ENCODE measurements around the gene ADAMTSL1.

Gene ADAMTSL1

DNA sequence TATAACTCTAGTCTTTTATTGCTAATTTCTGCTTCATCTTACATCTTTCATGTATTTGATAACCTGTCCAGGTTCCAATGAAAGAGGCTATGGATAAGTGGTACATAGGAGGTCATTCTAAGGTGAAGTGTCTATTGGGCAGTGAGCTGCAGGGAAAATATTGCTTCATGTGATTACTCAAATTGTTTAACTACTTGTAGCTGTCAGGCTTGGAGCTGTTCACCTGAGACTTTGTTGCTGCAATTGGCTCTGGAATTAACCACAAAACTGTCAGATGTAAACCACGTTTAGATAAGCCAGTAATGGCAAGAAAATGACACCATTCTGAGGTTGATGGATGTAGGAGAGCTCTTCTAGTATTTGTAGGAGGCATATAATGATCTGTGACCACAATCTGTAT is 26.0 kb downstream of the ADAMTSL1 start:
- no peak for DNase-seq

DNA sequence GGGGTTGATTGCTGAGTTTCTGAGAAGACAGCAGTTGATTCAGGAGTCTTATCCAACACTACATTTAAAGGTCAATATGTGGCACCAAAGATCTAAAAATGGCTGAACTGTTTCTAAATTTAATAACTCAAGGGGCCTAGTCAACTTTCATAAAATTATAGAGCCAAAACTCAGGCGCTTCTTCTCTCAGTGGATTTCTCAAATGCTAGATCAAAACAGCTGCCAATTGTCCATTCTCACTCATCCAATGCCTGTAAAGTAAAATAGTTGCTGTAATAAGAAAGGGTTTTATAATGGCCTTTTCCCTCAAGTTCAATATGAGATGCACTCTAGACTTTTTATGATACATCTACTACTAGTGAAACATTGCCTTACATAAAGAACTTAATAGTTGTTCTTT is 26.5 kb downstream of the ADAMTSL1 start:
- DNase-seq = no peak

DNA sequence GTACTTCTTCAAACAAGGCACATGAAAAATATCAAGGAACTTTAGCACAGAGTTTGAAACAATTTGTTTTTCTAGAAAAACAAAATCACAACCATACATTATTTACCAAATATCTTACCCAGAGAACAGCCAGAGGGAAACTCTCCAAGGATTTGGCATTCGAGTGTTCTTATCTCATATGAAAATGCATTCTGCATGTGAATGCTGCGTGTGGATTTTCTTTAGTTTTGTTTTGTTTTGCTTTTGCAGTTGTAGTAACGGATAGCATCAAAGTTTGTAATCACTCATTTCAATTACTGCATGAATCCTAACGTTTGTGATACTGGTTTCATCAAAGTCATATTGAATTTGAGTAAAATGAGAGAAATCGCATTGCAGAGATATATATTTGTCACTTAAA is 28.0 kb downstream of the ADAMTSL1 start:
- no peak for DNase-seq

DNA sequence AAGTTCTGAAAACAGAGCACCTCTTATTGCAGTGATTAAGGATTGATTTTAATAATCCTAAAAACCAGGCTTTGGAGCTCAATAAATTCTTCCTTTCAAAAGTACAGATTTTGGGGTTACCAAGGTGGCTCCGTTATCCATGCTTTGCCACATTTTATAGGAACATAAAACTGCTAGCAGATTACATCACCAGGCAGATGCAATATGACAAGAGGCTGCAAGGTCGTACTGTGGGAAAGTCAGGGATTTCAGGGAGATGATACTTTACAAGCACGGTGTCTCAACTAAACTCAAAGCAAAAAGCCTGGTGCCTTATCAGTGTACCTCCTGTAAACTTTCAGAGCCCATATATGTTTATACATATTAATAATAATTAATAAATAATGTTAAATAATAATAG is 28.6 kb downstream of the ADAMTSL1 start:
- no peak for DNase-seq

DNA sequence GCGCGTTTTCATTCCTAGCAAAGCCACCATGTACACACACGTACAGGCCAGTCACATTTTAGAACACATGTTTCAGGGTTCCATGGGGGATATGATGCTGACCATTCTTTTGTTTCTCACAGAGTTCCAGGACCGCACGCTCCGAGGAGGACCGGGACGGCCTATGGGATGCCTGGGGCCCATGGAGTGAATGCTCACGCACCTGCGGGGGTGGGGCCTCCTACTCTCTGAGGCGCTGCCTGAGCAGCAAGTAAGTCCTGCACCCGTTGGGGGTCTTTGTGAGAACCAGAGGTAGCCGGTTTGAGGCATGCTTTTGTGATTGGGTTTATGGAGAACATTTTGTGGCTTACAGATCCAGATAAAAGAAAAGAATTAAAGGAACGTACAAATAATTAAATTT is 30.8 kb downstream of the ADAMTSL1 start:
- no peak for DNase-seq

DNA sequence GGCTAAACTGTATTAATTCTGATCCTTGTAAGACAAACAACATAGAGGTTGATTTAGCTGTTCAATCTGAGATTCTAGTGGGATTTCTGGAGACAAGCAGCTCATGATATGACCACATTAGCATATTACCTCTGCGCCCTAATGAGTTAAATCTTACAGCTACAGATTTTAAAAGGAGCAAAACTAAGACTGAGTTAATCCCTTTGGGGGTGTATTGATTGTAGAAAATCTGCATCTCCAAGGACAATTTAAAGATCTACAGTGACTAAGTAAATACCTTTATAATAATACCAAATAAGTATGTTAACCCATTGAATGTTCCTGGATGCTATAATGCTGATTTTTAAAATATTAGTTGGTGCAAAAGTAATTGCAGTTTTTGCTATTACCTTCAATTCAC is 33.2 kb downstream of the ADAMTSL1 start:
- DNase-seq = no peak

DNA sequence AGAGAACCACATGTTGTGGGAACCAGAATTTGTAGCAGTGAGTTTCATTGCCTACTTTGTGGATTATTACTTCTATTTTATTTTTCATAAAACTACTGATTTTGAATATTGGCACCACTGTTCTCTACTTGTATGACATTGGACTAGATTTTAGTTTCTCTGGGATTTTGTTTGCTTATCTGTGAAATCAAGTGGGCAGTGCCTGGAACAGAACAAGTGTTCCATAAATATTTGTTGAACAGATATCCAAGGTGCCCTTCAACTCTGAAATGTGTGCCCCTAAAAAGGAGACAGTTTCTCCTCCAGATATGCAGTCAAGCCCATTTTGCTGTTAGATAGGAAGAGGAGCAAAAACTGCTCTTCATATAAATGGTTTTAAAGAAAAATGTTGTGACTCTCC is 42.6 kb downstream of the ADAMTSL1 start:
- no peak for DNase-seq

DNA sequence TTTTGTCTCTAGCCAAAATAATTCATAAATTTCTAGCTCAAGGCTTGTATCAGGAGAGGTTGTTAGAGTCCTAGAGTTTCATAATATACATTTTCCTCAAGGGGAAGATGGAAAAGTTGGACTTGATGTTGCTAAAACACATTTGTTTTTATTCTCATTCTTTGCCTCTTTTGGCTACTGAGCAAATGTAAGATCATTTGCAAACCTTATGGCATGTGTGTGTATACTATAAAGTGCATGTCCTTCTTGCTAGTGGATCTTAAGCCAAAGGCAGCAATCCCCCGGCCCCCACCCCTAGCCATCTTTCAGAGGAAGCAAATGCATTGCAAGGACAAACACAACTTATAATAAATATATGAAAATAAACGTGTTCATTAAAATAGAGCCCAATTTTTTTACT is 43.0 kb downstream of the ADAMTSL1 start:
- DNase-seq = no peak

DNA sequence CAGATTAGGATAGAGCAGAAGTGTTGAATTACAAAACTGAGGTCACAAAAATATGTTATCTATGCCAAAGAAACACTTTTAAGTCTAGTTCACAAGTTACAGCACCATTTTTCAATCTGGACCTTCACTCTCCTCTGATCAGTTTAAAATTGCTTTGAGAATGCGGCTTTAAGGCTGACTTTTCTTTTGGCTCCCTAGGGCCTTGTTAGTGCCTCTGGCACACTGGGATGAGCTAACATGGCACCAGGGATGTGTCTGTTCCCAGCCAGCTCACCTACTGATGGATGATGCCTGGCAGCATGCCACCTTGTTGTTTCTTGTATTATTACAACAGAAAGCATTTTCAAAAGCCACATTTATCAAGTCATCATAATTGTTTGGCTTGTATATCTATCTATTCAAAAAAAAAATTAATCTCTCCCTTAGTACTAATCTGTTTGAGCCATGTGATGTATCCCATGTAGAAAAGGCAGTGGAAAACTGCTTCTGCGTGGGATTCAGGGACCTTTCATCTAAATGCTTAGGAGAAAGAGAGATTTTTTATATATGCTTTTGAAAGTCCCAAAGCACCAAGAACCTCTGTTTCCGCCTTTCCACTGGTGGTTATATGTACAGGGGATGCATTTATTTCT is 46.6 kb downstream of the ADAMTSL1 start:
- no peak for DNase-seq

DNA sequence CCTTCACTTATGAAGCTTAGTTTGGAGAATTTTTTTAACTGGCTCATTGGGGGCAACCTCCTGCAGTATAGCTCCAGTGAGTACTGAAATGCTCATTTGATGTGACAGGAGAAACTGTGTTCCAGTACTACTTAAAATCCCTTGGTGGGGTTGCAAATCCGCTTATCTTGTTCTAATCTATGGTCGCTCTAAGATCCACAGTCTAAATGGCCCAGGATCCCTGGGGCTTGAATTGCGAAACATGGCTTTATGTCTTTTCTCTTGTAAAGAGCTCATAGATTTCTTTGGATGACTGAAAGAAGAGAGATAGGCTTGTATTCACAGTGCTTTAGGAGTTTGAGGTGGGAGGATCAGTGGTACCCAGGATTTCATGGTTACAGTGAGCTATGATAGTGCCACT is 52.7 kb downstream of the ADAMTSL1 start:
- no peak for DNase-seq

DNA sequence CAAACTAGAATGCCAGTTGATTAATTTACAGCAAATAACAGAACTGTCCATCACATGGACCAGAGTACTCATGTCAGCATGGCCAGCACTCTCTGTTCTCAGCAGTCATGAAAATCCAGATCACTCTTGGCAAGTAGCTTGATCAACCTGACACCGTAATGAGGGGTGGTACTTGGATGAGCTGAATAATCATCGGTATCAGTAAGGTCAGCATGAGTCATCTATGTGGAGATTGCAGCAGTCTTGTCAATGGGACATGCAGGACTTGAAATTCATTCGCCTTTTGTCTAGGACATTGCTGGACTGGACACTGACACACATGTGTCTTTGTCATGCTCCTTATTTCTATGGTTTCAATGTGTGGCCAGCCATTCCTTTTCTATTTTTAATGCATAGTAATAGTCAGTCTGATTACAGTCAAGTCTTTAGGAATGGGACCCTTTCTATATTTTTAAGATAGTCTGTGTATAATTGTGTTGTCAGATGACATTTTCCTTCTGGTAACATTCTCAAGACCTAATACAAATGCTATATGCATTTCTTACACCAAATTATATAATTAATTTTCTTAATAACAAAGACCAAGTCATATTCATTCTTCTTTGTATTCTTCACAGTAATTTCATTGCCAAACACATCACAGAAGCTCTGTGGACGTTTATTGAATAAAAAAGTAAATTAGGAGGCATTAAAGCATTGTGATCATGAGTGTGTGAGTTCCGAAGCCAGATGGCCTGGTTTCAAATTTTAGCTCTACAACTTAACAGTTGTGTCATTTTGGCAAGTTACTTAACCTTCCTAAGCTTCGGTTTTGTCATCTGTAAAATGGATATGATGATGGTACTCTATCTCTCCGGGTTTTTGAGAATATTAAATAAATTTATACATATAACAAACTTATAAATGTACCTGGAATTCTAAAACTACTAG is 57.4 kb downstream of the ADAMTSL1 start:
- no peak for DNase-seq

DNA sequence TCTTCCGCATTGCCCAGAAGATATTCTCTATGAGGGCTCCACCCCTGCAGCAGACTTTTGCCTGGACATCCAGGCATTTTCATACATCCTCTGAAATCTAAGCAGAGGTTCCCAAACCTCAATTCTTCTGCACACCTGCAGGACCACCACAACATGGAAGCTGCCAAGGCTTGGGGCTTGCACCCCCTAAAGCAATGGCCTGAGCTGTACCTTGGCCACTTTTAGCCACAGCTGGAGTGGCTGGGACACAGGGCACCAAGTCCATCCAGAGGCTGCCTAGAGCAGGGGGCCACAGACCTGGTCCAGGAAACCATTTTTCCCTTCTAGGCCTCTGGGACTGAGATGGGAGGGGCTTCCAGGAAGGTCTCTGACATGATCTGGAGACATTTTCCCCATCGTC is 60.7 kb downstream of the ADAMTSL1 start:
- no peak for DNase-seq

DNA sequence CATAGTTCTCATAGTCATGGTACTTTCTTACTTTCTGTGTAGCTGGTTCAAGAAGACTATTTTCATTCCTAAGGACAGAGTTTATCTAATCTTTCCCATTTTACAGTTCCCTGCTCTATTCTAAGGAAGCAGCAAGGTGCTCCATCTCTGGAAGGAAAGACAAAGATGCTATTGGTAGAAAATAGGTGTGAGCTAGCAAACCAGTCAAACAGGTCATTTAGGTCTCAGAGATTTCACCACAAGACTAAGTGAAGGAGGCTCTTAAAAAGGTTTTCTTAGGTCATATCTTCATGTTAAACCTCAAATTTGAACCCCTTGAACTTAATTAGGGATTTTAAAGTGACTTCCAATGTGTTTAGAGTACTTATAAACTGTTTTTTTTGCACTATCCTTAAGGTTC is 62.6 kb downstream of the ADAMTSL1 start:
- DNase-seq = no peak

DNA sequence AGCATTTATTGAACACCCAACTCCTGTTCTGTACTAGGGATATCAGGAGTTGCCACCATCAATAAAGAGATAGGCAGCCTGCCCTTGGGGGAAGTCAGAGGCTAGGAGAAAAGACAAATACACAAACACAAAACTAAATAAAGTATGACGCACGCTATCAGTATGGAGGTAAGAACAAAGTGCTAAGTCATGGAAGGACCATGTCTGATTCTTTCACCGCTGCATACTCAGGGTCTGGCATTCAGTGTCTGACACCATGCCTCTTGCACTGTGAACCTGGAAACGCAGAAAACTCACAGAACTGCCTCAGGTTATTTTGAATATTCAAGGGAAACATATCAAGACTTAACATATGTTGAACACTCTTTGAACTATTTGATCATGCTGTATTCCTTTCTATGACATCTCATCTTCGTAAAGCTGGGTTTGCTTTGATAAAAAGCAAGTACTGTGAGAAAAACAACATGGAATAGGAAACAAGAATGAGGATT is 65.3 kb downstream of the ADAMTSL1 start:
- DNase-seq = no peak

DNA sequence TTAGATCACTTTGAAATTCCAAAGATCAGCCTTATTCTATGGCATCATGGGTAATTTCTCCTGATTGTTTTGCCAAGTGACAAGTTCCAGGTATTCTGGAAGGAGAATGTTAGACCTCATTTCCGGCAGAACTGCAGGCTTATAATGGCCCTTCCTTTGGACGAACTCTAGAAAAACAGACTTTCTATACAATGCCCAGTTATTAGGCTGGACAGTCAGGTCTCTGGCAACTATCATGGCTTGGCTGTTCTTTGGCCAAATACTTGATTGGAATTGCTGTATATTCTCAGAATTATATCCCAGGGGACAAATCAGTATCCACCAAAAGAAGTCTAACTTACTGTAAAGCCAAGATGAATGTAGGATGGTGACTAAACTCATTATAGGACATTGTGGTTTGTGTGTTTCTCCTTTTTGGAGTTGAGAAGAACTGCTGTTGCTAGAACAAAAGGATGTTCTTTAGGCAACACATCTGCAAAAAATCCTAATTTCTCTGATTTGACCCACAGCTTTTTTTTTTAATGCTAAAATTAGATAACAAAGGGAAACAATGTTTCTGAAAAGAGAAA is 69.0 kb downstream of the ADAMTSL1 start:
- no peak for DNase-seq

DNA sequence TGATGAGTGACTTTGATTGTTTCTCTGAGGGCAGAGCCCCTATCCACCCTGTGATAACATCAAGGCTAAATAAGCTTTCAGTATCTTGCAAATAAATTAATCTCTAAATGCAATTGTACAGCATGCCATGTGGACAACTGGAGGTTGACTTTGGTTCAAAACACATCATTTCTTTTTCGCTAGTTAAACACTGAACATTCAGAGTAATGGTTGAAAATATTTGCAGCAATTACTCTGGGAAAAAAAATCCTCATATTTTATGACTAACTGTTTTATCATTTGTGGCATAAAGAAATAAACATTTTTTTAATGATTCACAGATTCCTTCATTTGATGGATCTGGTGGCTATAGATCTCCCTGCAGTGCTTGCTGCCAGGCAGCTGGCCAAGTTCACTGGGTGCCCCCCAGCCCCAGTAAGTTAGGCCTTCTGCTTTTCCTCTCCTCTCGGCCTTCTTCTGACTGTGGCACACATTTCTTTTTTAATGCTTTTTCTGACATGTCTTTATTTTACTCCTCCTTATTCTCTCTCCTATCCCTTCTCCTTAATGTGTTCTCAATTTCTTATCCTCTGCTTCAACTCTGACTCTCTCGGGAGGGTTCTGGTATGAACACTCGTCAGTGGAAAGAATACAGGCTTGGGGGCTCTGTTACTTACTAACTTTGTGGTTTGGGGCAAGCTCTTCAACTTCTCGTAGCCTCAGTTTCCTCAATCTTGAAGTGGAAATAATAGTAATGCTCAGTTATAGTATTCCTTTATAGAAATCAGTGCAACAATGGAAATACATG is 69.6 kb downstream of the ADAMTSL1 start:
- no peak for DNase-seq

DNA sequence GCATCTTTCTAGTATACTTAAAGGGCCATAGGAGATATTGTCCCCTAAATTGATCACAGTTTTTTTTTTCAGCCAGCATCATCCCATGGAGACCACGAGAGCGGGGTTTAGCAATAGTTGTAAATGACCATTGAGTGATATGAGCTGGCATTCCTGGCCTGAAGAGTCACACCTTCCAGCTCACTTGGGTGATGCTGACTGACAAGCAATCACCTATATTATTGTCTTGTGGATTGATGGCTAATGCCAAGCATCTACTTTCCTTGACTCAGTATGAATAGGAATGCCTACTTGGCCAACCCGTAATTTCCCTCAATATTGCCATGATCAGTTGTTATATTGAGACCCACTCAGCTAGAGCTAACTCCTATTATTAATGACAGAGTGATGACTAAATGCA is 70.5 kb downstream of the ADAMTSL1 start:
- no peak for DNase-seq

DNA sequence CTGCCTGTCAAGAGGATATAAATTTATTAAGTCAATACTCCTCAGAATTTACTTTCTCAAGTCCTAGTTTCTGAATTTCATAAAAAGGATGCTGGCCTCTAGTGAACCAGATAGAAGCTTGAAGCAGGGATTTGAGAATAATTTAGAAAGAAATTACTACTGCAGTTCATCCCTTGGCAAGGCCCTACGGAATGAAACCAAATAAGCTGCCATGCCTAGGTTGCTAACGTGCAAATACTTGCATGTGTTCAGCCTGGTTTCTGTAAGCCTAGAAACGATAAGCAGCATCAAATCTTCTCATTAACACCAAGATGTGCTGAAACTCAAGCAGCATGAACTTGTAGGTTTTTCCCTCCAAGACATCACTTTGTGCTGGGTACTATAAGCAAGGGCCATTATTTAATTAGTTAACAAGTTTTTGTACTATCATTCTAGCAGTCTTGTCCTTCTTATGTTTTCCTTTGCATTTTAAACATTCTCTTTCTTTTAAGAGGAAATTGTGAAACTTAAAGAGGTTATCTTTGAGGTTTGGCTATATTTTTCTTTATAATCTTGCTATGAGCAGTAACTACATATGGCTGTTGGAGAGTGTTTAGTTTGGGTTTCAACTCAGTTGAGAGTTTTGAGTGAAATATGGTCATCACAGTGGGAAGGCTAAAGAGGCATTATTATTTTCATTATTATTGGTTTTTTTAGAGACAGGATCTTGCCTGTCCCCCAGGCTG is 71.8 kb downstream of the ADAMTSL1 start:
- DNase-seq = no peak

DNA sequence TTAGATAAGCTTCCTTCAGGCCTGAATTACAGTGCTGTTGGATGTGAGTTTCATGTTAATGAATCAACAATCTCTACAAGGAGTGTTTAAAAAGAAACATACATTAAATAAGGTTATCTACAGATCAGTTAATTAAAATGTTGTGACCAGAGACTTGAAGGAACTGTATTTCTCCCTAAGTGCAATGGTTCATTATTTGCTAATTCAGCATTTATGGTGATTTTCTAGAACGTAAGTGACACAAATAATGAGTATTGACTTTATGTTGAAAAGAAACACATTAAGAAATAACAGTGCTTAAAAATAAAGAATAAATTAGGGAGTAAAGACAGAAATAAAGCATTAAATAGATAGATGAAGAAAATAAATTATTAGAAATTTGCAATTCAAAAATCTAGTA is 74.5 kb downstream of the ADAMTSL1 start:
- DNase-seq = no peak

DNA sequence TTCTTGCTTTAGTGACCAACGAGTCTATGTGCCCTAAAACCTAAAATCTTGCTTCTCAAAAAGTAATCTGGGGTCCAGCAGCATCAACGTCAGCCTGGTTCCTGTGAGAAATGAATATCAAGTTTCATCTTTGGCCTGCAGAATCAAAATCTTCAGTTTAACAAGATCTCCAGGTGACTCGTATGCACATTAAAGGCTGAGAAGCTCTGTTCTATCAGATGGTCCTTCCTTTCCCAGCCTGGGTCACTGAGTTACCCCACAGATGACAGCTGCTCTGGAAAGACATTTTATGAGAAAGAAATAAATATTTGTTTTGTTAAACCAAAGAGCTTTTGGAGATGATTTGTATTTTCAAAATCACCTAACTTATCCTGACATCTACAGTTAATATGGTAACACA is 75.8 kb downstream of the ADAMTSL1 start:
- DNase-seq = no peak

DNA sequence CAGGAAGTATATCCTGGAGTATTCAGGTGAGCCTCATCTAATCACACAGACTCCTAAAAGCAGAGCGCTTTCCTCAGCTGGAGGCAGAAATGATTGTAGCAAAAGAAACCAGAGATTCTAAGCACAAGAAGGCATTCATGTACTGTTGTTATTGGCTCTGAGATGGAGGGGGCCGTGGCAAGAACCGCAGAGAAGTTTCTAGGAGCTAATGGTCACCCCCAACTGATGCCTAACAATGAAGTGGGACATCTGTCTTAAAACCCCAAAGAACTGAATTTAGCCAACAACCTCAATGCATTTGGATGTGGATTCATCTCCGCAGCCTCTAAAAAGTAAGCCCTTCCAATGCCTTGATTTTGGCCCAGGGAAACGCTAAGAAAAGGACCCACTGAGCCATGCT is 76.3 kb downstream of the ADAMTSL1 start:
- DNase-seq = no peak

DNA sequence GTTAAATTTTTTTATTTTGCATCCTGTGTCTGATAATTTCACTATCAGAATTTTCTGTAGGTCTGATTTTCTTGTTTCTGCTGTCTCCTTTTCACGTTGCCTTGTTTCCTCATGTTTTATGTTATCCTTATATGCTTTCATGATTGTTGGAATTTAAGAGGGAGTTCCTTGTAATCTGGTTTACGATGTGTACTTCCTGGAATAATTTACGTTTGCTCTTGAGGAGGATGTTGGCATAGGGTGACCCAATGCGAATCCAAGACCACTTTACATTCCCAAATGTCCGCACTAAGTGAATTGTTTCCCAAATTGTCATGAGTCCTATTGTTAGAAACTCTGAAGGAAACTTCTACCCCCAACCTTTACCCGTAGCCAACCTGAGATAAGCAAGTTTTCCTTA is 80.3 kb downstream of the ADAMTSL1 start:
- no peak for DNase-seq
